ENCODE measurements around the gene SPATA17.

SPATA17 gene

GRCh38 chr1:217717959-217718358 lies 86.8 kb downstream of the SPATA17 start:
- Mint-ChIP-seq H3K27me3 (no peaks in the 10 kb centered on the region), H3K27ac (no peak overlapping the region), H3K9me3 (peaks cover 0 to 1% of the 10 kb centered on the region in 2 donors), H3K4me1 (no peaks in the 10 kb centered on the region), H3K4me3 (no peak overlapping the region), H3K36me3 (no peaks in the 10 kb centered on the region)
- DNase-seq (no peak), ATAC-seq (replicated peaks) (no peak)

- Mint-ChIP-seq H3K4me3 (no peak overlapping the region), H3K36me3 (no peaks in the 10 kb centered on the region), H3K9me3 (peaks cover 0 to 1% of the 10 kb centered on the region in 2 donors), H3K4me1 (no peaks in the 10 kb centered on the region), H3K27me3 (no peaks in the 10 kb centered on the region), H3K27ac (no peak overlapping the region)
- ATAC-seq (replicated peaks) (no peak), DNase-seq (no peak)
These were observed 87.7 kb downstream of the SPATA17 start for GRCh38 chr1:217718873-217719272.

- DNase-seq (no peak), ATAC-seq (replicated peaks) (no peak)
- Mint-ChIP-seq H3K9me3 (peaks cover 0 to 1% of the 10 kb centered on the region in 2 donors), H3K36me3 (no peaks in the 10 kb centered on the region), H3K27ac (no peak overlapping the region), H3K4me3 (no peak overlapping the region), H3K4me1 (no peaks in the 10 kb centered on the region), H3K27me3 (no peaks in the 10 kb centered on the region)
These were observed 90.5 kb downstream of the SPATA17 start for GRCh38 chr1:217721692-217722091.

- Mint-ChIP-seq H3K27ac (no peak overlapping the region), H3K9me3 (no peaks in the 10 kb centered on the region), H3K4me1 (no peaks in the 10 kb centered on the region), H3K4me3 (no peak overlapping the region), H3K36me3 (no peaks in the 10 kb centered on the region), H3K27me3 (no peaks in the 10 kb centered on the region)
- ATAC-seq (replicated peaks): no peak
- no peak for DNase-seq
These were observed 103.8 kb downstream of the SPATA17 start for GRCh38 chr1:217734973-217735372.

GRCh38 chr1:217747156-217747769 lies 116.1 kb downstream of the SPATA17 start:
- Mint-ChIP-seq H3K27ac (no peak overlapping the region), H3K4me1 (no peaks in the 10 kb centered on the region), H3K27me3 (no peaks in the 10 kb centered on the region), H3K9me3 (no peaks in the 10 kb centered on the region), H3K36me3 (no peaks in the 10 kb centered on the region), H3K4me3 (no peak overlapping the region)
- DNase-seq (no peak), ATAC-seq (replicated peaks) (no peak)

GRCh38 chr1:217769768-217770167 lies 138.6 kb downstream of the SPATA17 start:
- Mint-ChIP-seq H3K9me3 (no peaks in the 10 kb centered on the region), H3K27ac (no peak overlapping the region), H3K27me3 (no peaks in the 10 kb centered on the region), H3K4me3 (no peak overlapping the region), H3K4me1 (no peaks in the 10 kb centered on the region), H3K36me3 (no peaks in the 10 kb centered on the region)
- no peak for DNase-seq
- ATAC-seq (replicated peaks): no peak

GRCh38 chr1:217770918-217771317 lies 139.8 kb downstream of the SPATA17 start:
- no peaks in the 10 kb centered on the region for H3K9me3 Mint-ChIP-seq
- no peaks in the 10 kb centered on the region for H3K36me3 Mint-ChIP-seq
- no peaks in the 10 kb centered on the region for H3K27me3 Mint-ChIP-seq
- no peak overlapping the region for H3K4me3 Mint-ChIP-seq
- no peak overlapping the region for H3K27ac Mint-ChIP-seq
- H3K4me1 Mint-ChIP-seq: no peaks in the 10 kb centered on the region
- DNase-seq (no peak), ATAC-seq (replicated peaks) (no peak)

GRCh38 chr1:217776693-217777092 lies 145.5 kb downstream of the SPATA17 start:
- Mint-ChIP-seq H3K4me3 (no peak overlapping the region), H3K9me3 (no peaks in the 10 kb centered on the region), H3K4me1 (no peaks in the 10 kb centered on the region), H3K27ac (no peak overlapping the region), H3K36me3 (no peaks in the 10 kb centered on the region), H3K27me3 (no peaks in the 10 kb centered on the region)
- no peak for DNase-seq
- ATAC-seq (replicated peaks): no peak

- H3K36me3 Mint-ChIP-seq: no peaks in the 10 kb centered on the region
- no peak for ATAC-seq (replicated peaks)
- DNase-seq: no peak
- H3K4me1 Mint-ChIP-seq: no peaks in the 10 kb centered on the region
- H3K27me3 Mint-ChIP-seq: no peaks in the 10 kb centered on the region
- no peak overlapping the region for H3K27ac Mint-ChIP-seq
- H3K9me3 Mint-ChIP-seq: peaks cover 2 to 5% of the 10 kb centered on the region in 2 donors
- H3K4me3 Mint-ChIP-seq: no peak overlapping the region
These were observed 149.9 kb downstream of the SPATA17 start for GRCh38 chr1:217781056-217781455.

- no peak overlapping the region for H3K4me3 Mint-ChIP-seq
- no peak for ATAC-seq (replicated peaks)
- no peaks in the 10 kb centered on the region for H3K4me1 Mint-ChIP-seq
- H3K9me3 Mint-ChIP-seq: no peaks in the 10 kb centered on the region
- H3K27me3 Mint-ChIP-seq: no peaks in the 10 kb centered on the region
- no peak overlapping the region for H3K27ac Mint-ChIP-seq
- H3K36me3 Mint-ChIP-seq: no peaks in the 10 kb centered on the region
- DNase-seq: no peak
These were observed 159.9 kb downstream of the SPATA17 start for GRCh38 chr1:217791091-217791490.

GRCh38 chr1:217805792-217806191 lies 174.6 kb downstream of the SPATA17 start:
- Mint-ChIP-seq H3K4me3 (no peak overlapping the region), H3K27me3 (no peaks in the 10 kb centered on the region), H3K36me3 (no peaks in the 10 kb centered on the region), H3K4me1 (no peaks in the 10 kb centered on the region), H3K9me3 (peaks cover 6% of the 10 kb centered on the region in 2 donors), H3K27ac (no peak overlapping the region)
- DNase-seq (no peak), ATAC-seq (replicated peaks) (no peak)

GRCh38 chr1:217812175-217812574 lies 181.0 kb downstream of the SPATA17 start:
- no peaks in the 10 kb centered on the region for H3K4me1 Mint-ChIP-seq
- peaks cover 2 to 6% of the 10 kb centered on the region in 2 donors for H3K9me3 Mint-ChIP-seq
- no peaks in the 10 kb centered on the region for H3K27me3 Mint-ChIP-seq
- H3K27ac Mint-ChIP-seq: no peak overlapping the region
- no peaks in the 10 kb centered on the region for H3K36me3 Mint-ChIP-seq
- no peak overlapping the region for H3K4me3 Mint-ChIP-seq
- ATAC-seq (replicated peaks) (no peak), DNase-seq (no peak)

GRCh38 chr1:217813031-217813430 lies 181.9 kb downstream of the SPATA17 start:
- Mint-ChIP-seq H3K36me3 (no peaks in the 10 kb centered on the region), H3K27ac (no peak overlapping the region), H3K4me1 (no peaks in the 10 kb centered on the region)

GRCh38 chr1:217837691-217838090 lies 206.5 kb downstream of the SPATA17 start:
- Mint-ChIP-seq H3K4me1 (no peaks in the 10 kb centered on the region), H3K4me3 (no peak overlapping the region), H3K27ac (no peak overlapping the region), H3K27me3 (no peaks in the 10 kb centered on the region), H3K36me3 (no peaks in the 10 kb centered on the region), H3K9me3 (no peaks in the 10 kb centered on the region)
- no peak for DNase-seq
- no peak for ATAC-seq (replicated peaks)

More at GRCh38 chr1:217813031-217813430, 181.9 kb downstream of the SPATA17 start:
- Mint-ChIP-seq H3K27me3 (no peaks in the 10 kb centered on the region), H3K4me3 (no peak overlapping the region), H3K9me3 (peaks cover 4 to 6% of the 10 kb centered on the region in 2 donors)
- DNase-seq (no peak), ATAC-seq (replicated peaks) (no peak)

GRCh38 chr1:217839161-217839560 lies 208.0 kb downstream of the SPATA17 start:
- no peak for ATAC-seq (replicated peaks)

GRCh38 chr1:217846733-217847132 lies 215.6 kb downstream of the SPATA17 start:
- Mint-ChIP-seq H3K4me1 (no peaks in the 10 kb centered on the region), H3K27me3 (no peaks in the 10 kb centered on the region), H3K9me3 (no peaks in the 10 kb centered on the region), H3K27ac (no peak overlapping the region), H3K4me3 (no peak overlapping the region), H3K36me3 (no peaks in the 10 kb centered on the region)
- DNase-seq (no peak), ATAC-seq (replicated peaks) (no peak)

More at GRCh38 chr1:217839161-217839560, 208.0 kb downstream of the SPATA17 start:
- Mint-ChIP-seq H3K4me3 (no peak overlapping the region), H3K27me3 (no peaks in the 10 kb centered on the region), H3K36me3 (no peaks in the 10 kb centered on the region), H3K9me3 (no peaks in the 10 kb centered on the region), H3K27ac (no peak overlapping the region), H3K4me1 (no peaks in the 10 kb centered on the region)
- DNase-seq: no peak

Measured in stimulated activated naive B cell treated with anti-CD40 and anti-IgM and Interleukin-4, amounts not matched to agents 10 μg/mL and 1 μg/mL and 100 μg/mL, for 72 hours (primary cell).